Measurements from ENCODE around the gene SECISBP2.
A peak's percentile ranks its signal among the peaks of the same experiment; 100 is the strongest.
"Not testable (repeated sequence)": the region's sequence is repeated elsewhere in the genome, so short reads cannot be mapped to it uniquely, and the experiment has no call there.

Gene SECISBP2

GRCh38 chr9:89310475-89311345 is 7.6 kb upstream of the SECISBP2 start, which contains the start of gene CKS2:
TSS of gene CKS2 (plus strand) at chr9:89311195. CDS start at chr9:89311293, 98 bp downstream.
- peak; percentile 92 to 98 for DNase-seq

- no peak for DNase-seq
Measured at GRCh38 chr9:89311346-89312221, 6.7 kb upstream of the SECISBP2 start.

GRCh38 chr9:89312222-89312571 is 6.1 kb upstream of the SECISBP2 start:
- DNase-seq = no peak

GRCh38 chr9:89313842-89314241 is 4.5 kb upstream of the SECISBP2 start:
- no peak for DNase-seq

GRCh38 chr9:89314955-89315354 is 3.3 kb upstream of the SECISBP2 start:
- no peak for DNase-seq

GRCh38 chr9:89315482-89315881 is 2.8 kb upstream of the SECISBP2 start:
- DNase-seq = no peak

GRCh38 chr9:89317282-89317681 is 1.0 kb upstream of the SECISBP2 start:
- no peak for DNase-seq

GRCh38 chr9:89319015-89319905 is 960 bp downstream of the SECISBP2 start:
- no peak for DNase-seq

GRCh38 chr9:89323390-89323789 is 5.1 kb downstream of the SECISBP2 start:
- no peak for DNase-seq

- no peak for DNase-seq
Measured at GRCh38 chr9:89325733-89326132, 7.4 kb downstream of the SECISBP2 start.

- DNase-seq = no peak
Measured at GRCh38 chr9:89328064-89328463, 9.8 kb downstream of the SECISBP2 start.

- no peak for DNase-seq
Measured at GRCh38 chr9:89329917-89330316, 11.6 kb downstream of the SECISBP2 start.

GRCh38 chr9:89330513-89330912 is 12.2 kb downstream of the SECISBP2 start:
- DNase-seq = no peak

GRCh38 chr9:89339807-89340206 is 21.5 kb downstream of the SECISBP2 start:
- no peak for DNase-seq

GRCh38 chr9:89340332-89340731 is 22.0 kb downstream of the SECISBP2 start:
- no peak for DNase-seq

GRCh38 chr9:89342213-89342612 is 23.9 kb downstream of the SECISBP2 start:
- DNase-seq = no peak

GRCh38 chr9:89342948-89343347 is 24.6 kb downstream of the SECISBP2 start:
- DNase-seq = no peak

GRCh38 chr9:89343812-89344211 is 25.5 kb downstream of the SECISBP2 start:
- DNase-seq = not testable (repeated sequence)

GRCh38 chr9:89345476-89345875 is 27.2 kb downstream of the SECISBP2 start:
- DNase-seq = no peak

- DNase-seq = no peak
Measured at GRCh38 chr9:89346696-89347095, 28.4 kb downstream of the SECISBP2 start.

GRCh38 chr9:89347651-89348050 is 29.4 kb downstream of the SECISBP2 start:
- DNase-seq = no peak

GRCh38 chr9:89349607-89350006 is 31.3 kb downstream of the SECISBP2 start:
- DNase-seq = no peak

Data from NCI-H187 (cell line).